NCI-H187 (cell line): ENCODE measurements around the gene DLX2.
"Not testable (repeated sequence)": the region's sequence is repeated elsewhere in the genome, so short reads cannot be mapped to it uniquely, and the experiment has no call there.

Experiments
- DNase-seq, 2 experiments: peaks; one replicate each; lab custom pipeline; 2025; lab: John Stamatoyannopoulos, UW

Gene DLX2

GRCh38 chr2:172102391-172103359 lies at the start of gene DLX2:
TSS of gene DLX2 (minus strand) at chr2:172102900. CDS start at chr2:172102538, 362 bp downstream.
- DNase-seq: peak; percentile 43 to 78

- no peak for DNase-seq
Observed at GRCh38 chr2:172147944-172148650, 45.4 kb upstream of the DLX2 start.

GRCh38 chr2:172143817-172144216 lies 41.1 kb upstream of the DLX2 start:
- DNase-seq: no peak

- not testable (repeated sequence) for DNase-seq
Observed at GRCh38 chr2:172138727-172139126, 36.0 kb upstream of the DLX2 start.

- DNase-seq: no peak
Observed at GRCh38 chr2:172137943-172138342, 35.2 kb upstream of the DLX2 start.

- no peak for DNase-seq
Observed at GRCh38 chr2:172137109-172137508, 34.4 kb upstream of the DLX2 start.

GRCh38 chr2:172135446-172135845 lies 32.7 kb upstream of the DLX2 start:
- no peak for DNase-seq

GRCh38 chr2:172134270-172134669 lies 31.6 kb upstream of the DLX2 start:
- no peak for DNase-seq

GRCh38 chr2:172131713-172132555 lies 29.2 kb upstream of the DLX2 start:
- DNase-seq: no peak

- DNase-seq: no peak
Observed at GRCh38 chr2:172129404-172129803, 26.7 kb upstream of the DLX2 start.

GRCh38 chr2:172128484-172128883 lies 25.8 kb upstream of the DLX2 start:
- DNase-seq: no peak

- no peak for DNase-seq
Observed at GRCh38 chr2:172120118-172120517, 17.4 kb upstream of the DLX2 start.

- no peak for DNase-seq
Observed at GRCh38 chr2:172119089-172119488, 16.4 kb upstream of the DLX2 start.

GRCh38 chr2:172116107-172116506 lies 13.4 kb upstream of the DLX2 start:
- no peak for DNase-seq

GRCh38 chr2:172114579-172114978 lies 11.9 kb upstream of the DLX2 start:
- DNase-seq: no peak

GRCh38 chr2:172114176-172114575 lies 11.5 kb upstream of the DLX2 start:
- DNase-seq: not testable (repeated sequence)

GRCh38 chr2:172113617-172114016 lies 10.9 kb upstream of the DLX2 start:
- DNase-seq: no peak

GRCh38 chr2:172109988-172110811 lies 7.5 kb upstream of the DLX2 start:
- no peak for DNase-seq

- DNase-seq: no peak
Observed at GRCh38 chr2:172109256-172109987, 6.7 kb upstream of the DLX2 start.

- DNase-seq: no peak
Observed at GRCh38 chr2:172108587-172108930, 5.9 kb upstream of the DLX2 start.
